ENCODE results near the gene IGFL2. TPM values are rescaled to one million over a fixed set of nuclear protein-coding genes. Genes with fewer than 3 reads are reported as not detected.

Gene IGFL2
- total and polyA plus RNA-seq, 12 donors, result 0.44 TPM; not detected in 11

DNA sequence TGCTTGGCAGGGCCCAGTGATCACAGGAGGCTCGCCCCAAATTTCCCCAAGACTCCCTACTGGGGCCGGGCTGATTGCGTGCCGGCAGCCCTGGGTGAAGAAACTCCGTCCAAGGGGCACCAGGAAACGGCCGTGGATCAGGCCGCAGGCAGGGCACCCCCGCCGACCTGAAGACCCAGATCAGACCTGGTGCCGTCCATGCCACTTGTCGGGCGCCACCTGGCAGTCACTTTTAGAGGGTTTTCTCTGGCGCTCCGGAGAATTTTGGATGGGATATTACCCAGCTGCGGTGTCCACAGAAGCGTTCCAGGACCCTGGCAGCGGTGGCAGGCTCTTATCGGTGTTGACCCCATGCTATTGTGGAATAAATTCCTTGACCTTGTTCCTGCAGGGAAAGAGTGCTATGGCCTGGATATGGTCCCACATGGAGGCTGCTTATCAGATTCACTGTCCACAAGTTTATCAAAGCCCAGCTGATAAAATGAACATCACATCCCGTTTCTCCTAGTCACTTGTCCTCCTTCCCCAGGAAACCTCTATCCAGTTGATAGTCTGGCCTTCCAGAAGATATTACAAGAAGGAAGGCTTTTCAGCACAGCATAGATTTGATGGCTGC is 38.2 kb downstream of the IGFL2 start:
- intact Hi-C loops (cut with DNase I), result loop anchor here in 3 of 10 donors (5.0 kb wide), 4 partner anchors 104 to 159 kb away; no protein-coding TSS in a partner anchor
- DNase-seq, result no peak
- TF ChIP-seq, protein P1, sequence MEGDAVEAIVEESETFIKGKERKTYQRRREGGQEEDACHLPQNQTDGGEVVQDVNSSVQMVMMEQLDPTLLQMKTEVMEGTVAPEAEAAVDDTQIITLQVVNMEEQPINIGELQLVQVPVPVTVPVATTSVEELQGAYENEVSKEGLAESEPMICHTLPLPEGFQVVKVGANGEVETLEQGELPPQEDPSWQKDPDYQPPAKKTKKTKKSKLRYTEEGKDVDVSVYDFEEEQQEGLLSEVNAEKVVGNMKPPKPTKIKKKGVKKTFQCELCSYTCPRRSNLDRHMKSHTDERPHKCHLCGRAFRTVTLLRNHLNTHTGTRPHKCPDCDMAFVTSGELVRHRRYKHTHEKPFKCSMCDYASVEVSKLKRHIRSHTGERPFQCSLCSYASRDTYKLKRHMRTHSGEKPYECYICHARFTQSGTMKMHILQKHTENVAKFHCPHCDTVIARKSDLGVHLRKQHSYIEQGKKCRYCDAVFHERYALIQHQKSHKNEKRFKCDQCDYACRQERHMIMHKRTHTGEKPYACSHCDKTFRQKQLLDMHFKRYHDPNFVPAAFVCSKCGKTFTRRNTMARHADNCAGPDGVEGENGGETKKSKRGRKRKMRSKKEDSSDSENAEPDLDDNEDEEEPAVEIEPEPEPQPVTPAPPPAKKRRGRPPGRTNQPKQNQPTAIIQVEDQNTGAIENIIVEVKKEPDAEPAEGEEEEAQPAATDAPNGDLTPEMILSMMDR (IDR thresholded peaks at IDR 0.05), result no peak
- no peaks in the 10 kb centered on the region for H3K9me3 ChIP-seq
- H3K27me3 ChIP-seq, result peaks cover 0 to 56% (median 32%) of the 10 kb centered on the region in 7 donors
- no peaks in the 10 kb centered on the region for H3K36me3 ChIP-seq
- no peaks in the 10 kb centered on the region for H3K4me1 ChIP-seq
- no peak overlapping the region for H3K27ac ChIP-seq
- 56% methylated on average over 20 of the region's 20 CpGs for WGBS, 2 donors
- H3K4me3 ChIP-seq, result no peak overlapping the region
- ATAC-seq, result no peak

- Histone ChIP-seq H3K4me1 (no peaks in the 10 kb centered on the region), H3K9me3 (no peaks in the 10 kb centered on the region), H3K27ac (no peak overlapping the region), H3K36me3 (no peaks in the 10 kb centered on the region), H3K4me3 (no peak overlapping the region), H3K27me3 (peaks cover 0 to 60% (median 37%) of the 10 kb centered on the region in 7 donors)
- TF ChIP-seq, protein P1 (IDR thresholded peaks at IDR 0.05), result no peak
- intact Hi-C loops (cut with DNase I), result loop anchor here in 3 of 10 donors (5.0 kb wide), 4 partner anchors 104 to 159 kb away; no protein-coding TSS in a partner anchor
- no peak for ATAC-seq
- WGBS, 2 donors, result 13 to 18% methylated on average over 5 of the region's 5 CpGs
- DNase-seq, result no peak
Observed at GRCh38 chr19:46186717-46187101, 38.7 kb downstream of the IGFL2 start.

- DNase-seq, result no peak
- ATAC-seq, result no peak
- intact Hi-C loops (cut with DNase I), result loop anchor here (1.0 to 10.0 kb wide), 8 partner anchors 107 to 197 kb away; no protein-coding TSS in a partner anchor
- Histone ChIP-seq H3K4me3 (no peak overlapping the region), H3K4me1 (peaks cover 0 to 20% (median 0%) of the 10 kb centered on the region in 9 donors), H3K27me3 (peaks cover 0 to 87% (median 46%) of the 10 kb centered on the region in 7 donors), H3K27ac (no peak overlapping the region), H3K36me3 (no peaks in the 10 kb centered on the region), H3K9me3 (no peaks in the 10 kb centered on the region)
- WGBS, 2 donors, result 62 to 70% methylated on average over 8 of the region's 8 CpGs
- TF ChIP-seq, protein P1 (IDR thresholded peaks at IDR 0.05), result no peak
Observed at GRCh38 chr19:46189971-46190888, 42.2 kb downstream of the IGFL2 start.

GRCh38 chr19:46191356-46191755 is 43.3 kb downstream of the IGFL2 start:
- intact Hi-C loops (cut with DNase I), result loop anchor here in 6 of 10 donors (2.0 to 10.0 kb wide), 6 partner anchors 109 to 196 kb away; no protein-coding TSS in a partner anchor
- TF ChIP-seq, protein P1 (IDR thresholded peaks at IDR 0.05), result no peak
- 71 to 72% methylated on average over 4 of the region's 4 CpGs for WGBS, 2 donors

More at GRCh38 chr19:46191356-46191755, 43.3 kb downstream of the IGFL2 start:
- Histone ChIP-seq H3K4me3 (no peak overlapping the region), H3K4me1 (peaks cover 0 to 20% (median 0%) of the 10 kb centered on the region in 9 donors), H3K27ac (no peak overlapping the region), H3K27me3 (peaks cover 0 to 85% (median 50%) of the 10 kb centered on the region in 7 donors), H3K9me3 (no peaks in the 10 kb centered on the region), H3K36me3 (no peaks in the 10 kb centered on the region)
- ATAC-seq (no peak), DNase-seq (no peak)
